DND-41 (cell line): ENCODE results near the gene ZMYND11.

ENCODE experiments used
- ATAC-seq: fragments of 200-7000 bp; cut with Tn5 transposase; 3 replicates; pipeline ENCODE4 v1.9.1; 2021; ENCODE audit warnings: low read depth; ENCODE audit not compliant: insufficient read depth
- DNase-seq: peaks from one replicate; pipeline ENCODE4 v3.0.0-alpha.2; 2020
- H2AFZ ChIP-seq: 2 replicates; pipeline ENCODE4 v1.6.0; 2012; ENCODE audit warnings: low read depth, low read length
- H3K27ac ChIP-seq: 2 replicates; pipeline ENCODE4 v1.5.1; 2012; ENCODE audit warnings: low read length, inconsistent platforms
- H3K27me3 ChIP-seq: fragments of 200-600 bp; sonication (generic); 2 replicates; pipeline ENCODE4 v1.6.0; 2012; ENCODE audit warnings: low read length, mild to moderate bottlenecking, inconsistent platforms; ENCODE audit not compliant: insufficient read depth, poor library complexity
- H3K36me3 ChIP-seq: 2 replicates; pipeline ENCODE4 v1.5.1; 2012; ENCODE audit warnings: low read length, inconsistent platforms; ENCODE audit not compliant: insufficient read depth
- H3K4me1 ChIP-seq: 2 replicates; pipeline ENCODE4 v1.5.1; 2012; ENCODE audit warnings: mild to moderate bottlenecking, low read length; ENCODE audit not compliant: insufficient read depth
- H3K4me2 ChIP-seq: 2 replicates; pipeline ENCODE4 v1.6.0; 2012; ENCODE audit warnings: mild to moderate bottlenecking, moderate library complexity, low read length, inconsistent platforms; ENCODE audit not compliant: insufficient read depth
- H3K4me3 ChIP-seq, 2 experiments: fragments of 200-600 bp in 1 of 2; shearing (Covaris generic) in 1 of 2; 2 replicates each; pipeline ENCODE4 v1.5.1; 2012 to 2016; ENCODE audit warnings: inconsistent platforms in 2 of 2, low read length in 2 of 2, mild to moderate bottlenecking in 2 of 2, low read depth in 1 of 2, moderate library complexity in 1 of 2
- H3K79me2 ChIP-seq: 2 replicates; pipeline ENCODE4 v1.6.0; 2012; ENCODE audit warnings: low read length, inconsistent platforms; ENCODE audit not compliant: insufficient read depth
- H3K9ac ChIP-seq: 2 replicates; pipeline ENCODE4 v1.6.0; 2012; ENCODE audit warnings: low read depth, mild to moderate bottlenecking, inconsistent platforms, low read length, moderate library complexity
- H3K9me3 ChIP-seq: 2 replicates; pipeline ENCODE4 v1.5.1; 2012; ENCODE audit warnings: low read length, moderate library complexity, mild to moderate bottlenecking, inconsistent platforms; ENCODE audit not compliant: insufficient read depth, severe bottlenecking
- H4K20me1 ChIP-seq: 2 replicates; pipeline ENCODE4 v1.6.0; 2012; ENCODE audit warnings: low read length; ENCODE audit not compliant: insufficient read depth
- EZH2 ChIP-seq: IDR thresholded peaks from 3 replicates; pipeline ENCODE4 v1.6.1; 2012; ENCODE audit warnings: borderline replicate concordance, low read depth, mild to moderate bottlenecking, moderate library complexity, low read length, inconsistent platforms; ENCODE audit not compliant: severe bottlenecking
- TF ChIP-seq, protein P1 (sequence below): IDR thresholded peaks from 2 replicates; pipeline ENCODE4 v1.5.1; 2012; ENCODE audit warnings: borderline replicate concordance, low read length, moderate library complexity, mild to moderate bottlenecking; ENCODE audit not compliant: poor library complexity, severe bottlenecking; ENCODE audit errors: extremely low read depth

Gene ZMYND11

DNA sequence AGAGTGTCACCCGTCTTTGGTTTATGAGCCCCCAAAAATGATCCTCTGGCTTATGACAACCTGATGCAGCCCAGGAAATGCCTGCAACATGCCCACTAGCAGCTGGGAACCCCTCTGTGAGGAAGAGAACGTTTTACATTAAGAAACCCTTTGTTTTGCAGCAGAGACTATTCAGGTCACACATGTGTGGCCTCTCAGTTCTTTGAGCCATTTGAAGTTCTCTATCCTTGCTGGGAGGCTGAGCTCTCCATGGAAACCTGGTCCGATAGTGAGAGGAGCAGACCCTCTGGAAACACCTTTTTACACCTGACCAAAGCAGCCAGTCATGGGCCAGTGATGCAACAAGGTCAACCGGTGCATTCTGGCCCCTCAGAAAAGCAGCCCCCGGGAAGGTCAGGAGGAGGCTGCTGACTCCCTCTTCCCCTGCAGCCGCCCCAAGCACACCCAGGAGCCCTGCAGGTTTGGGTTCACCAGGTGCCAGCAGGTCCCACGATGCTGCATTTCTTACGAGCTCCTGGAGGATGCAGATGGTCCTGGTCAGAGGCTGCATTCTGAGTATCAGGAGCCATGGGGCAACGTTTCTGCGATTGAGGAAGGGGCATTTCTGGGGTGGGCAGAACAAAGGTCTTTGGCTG, 134.3 kb downstream of the ZMYND11 start:
- H3K4me2 ChIP-seq = no peak overlapping the region
- H3K9ac ChIP-seq = no peak overlapping the region
- no peaks in the 10 kb centered on the region for H3K9me3 ChIP-seq
- DNase-seq (no peak), ATAC-seq (no peak)
- TF ChIP-seq, protein P1, sequence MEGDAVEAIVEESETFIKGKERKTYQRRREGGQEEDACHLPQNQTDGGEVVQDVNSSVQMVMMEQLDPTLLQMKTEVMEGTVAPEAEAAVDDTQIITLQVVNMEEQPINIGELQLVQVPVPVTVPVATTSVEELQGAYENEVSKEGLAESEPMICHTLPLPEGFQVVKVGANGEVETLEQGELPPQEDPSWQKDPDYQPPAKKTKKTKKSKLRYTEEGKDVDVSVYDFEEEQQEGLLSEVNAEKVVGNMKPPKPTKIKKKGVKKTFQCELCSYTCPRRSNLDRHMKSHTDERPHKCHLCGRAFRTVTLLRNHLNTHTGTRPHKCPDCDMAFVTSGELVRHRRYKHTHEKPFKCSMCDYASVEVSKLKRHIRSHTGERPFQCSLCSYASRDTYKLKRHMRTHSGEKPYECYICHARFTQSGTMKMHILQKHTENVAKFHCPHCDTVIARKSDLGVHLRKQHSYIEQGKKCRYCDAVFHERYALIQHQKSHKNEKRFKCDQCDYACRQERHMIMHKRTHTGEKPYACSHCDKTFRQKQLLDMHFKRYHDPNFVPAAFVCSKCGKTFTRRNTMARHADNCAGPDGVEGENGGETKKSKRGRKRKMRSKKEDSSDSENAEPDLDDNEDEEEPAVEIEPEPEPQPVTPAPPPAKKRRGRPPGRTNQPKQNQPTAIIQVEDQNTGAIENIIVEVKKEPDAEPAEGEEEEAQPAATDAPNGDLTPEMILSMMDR = no peak
- TF ChIP-seq EZH2 = no peak
- no peaks in the 10 kb centered on the region for H3K36me3 ChIP-seq
- no peaks in the 10 kb centered on the region for H3K79me2 ChIP-seq
- peaks cover 15% of the 10 kb centered on the region for H3K4me1 ChIP-seq
- H3K27ac ChIP-seq = no peak overlapping the region
- H3K27me3 ChIP-seq = no peaks in the 10 kb centered on the region
- no peak overlapping the region for H2AFZ ChIP-seq
- no peak overlapping the region for H3K4me3 ChIP-seq
- no peaks in the 10 kb centered on the region for H4K20me1 ChIP-seq

DNA sequence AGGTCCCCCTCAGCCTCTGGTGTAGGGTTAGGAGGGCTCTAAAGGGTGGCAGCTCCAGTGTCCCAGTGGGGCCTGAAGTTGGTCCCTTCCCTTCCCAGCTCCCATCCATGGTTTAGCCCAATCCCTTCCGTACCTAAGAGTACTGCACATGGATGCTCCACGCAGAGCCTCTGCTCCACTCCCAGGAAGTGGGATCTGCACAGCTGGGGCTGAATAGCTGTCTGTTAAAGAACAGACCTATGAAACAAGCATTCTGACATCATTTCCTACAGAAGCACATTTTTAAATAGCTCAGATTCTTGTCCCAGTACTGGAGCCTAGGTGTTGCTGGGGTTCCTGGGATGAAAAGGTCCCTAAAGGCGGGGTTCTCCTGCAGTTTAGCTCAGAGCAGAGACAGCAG, 135.9 kb downstream of the ZMYND11 start:
- H3K4me2 ChIP-seq = no peak overlapping the region
- ATAC-seq = no peak

DNA sequence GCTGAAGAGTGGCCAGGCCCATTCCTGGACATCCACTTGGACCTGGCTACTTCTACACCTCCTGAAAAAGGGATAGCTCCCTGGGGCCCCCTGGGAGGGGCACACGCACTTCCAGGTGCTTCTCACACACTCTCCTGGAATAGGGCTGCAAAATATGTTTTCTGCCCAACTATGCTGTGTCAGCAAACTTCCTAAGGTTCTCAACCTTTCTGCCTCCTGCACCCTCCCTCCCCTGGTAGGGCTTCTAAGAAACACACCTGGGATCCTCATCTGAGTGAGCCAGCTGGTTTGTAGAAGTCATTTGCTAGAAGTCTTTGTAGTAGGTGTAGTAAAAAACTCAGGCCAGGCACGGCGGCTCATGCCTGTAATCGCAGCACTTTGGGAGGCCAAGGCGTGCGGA, 136.5 kb downstream of the ZMYND11 start:
- H4K20me1 ChIP-seq = no peaks in the 10 kb centered on the region
- H3K27ac ChIP-seq = no peak overlapping the region
- H3K36me3 ChIP-seq = no peaks in the 10 kb centered on the region
- H3K4me3 ChIP-seq = no peak overlapping the region
- no peaks in the 10 kb centered on the region for H3K27me3 ChIP-seq
- no peak overlapping the region for H2AFZ ChIP-seq
- no peak overlapping the region for H3K4me2 ChIP-seq
- H3K9me3 ChIP-seq = no peaks in the 10 kb centered on the region
- H3K9ac ChIP-seq = no peak overlapping the region
- 0 out of 2 replicates have a peak, but pooled peaks cover 2% of the 10 kb centered on the region for H3K4me1 ChIP-seq
- TF ChIP-seq EZH2 = no peak
- TF ChIP-seq, protein P1 = no peak
- H3K79me2 ChIP-seq = no peaks in the 10 kb centered on the region
- ATAC-seq (no peak), DNase-seq (no peak)

More for the DNA sequence above, 135.9 kb downstream of the ZMYND11 start:
- Histone ChIP-seq H2AFZ (no peak overlapping the region), H3K27me3 (no peaks in the 10 kb centered on the region), H3K9me3 (no peaks in the 10 kb centered on the region), H3K9ac (no peak overlapping the region), H3K4me3 (no peak overlapping the region), H3K36me3 (no peaks in the 10 kb centered on the region), H4K20me1 (no peaks in the 10 kb centered on the region), H3K27ac (no peak overlapping the region), H3K4me1 (0 out of 2 replicates have a peak, but pooled peaks cover 2% of the 10 kb centered on the region), H3K79me2 (no peaks in the 10 kb centered on the region)
- no peak for TF ChIP-seq EZH2
- TF ChIP-seq, protein P1 = no peak
- DNase-seq = no peak
